Body of pancreas (tissue), 4 donors: ENCODE results near the gene PCNX1. TPM values are rescaled to one million over a fixed set of nuclear protein-coding genes. Genes with fewer than 3 reads are reported as not detected.

Experiments
- ATAC-seq: fragments of 150-250 bp; one replicate; pipeline ENCODE4 v1.9.1; 2016
- DNase-seq, 4 donors: peaks; one replicate each; pipeline ENCODE4 v3.0.0-alpha.2; 2019
- H3K27ac ChIP-seq, 4 donors: fragments of 200-600 bp; sonication (generic); 1 replicate in 3 of 4; 2 replicates in 1 of 4; pipeline versions ENCODE4 v1.5.1 to v1.6.1; 2016 to 2019; ENCODE audit warnings: mild to moderate bottlenecking in 1 of 4, mixed read lengths in 1 of 4, moderate library complexity in 1 of 4
- H3K27me3 ChIP-seq, 2 donors: fragments of 200-600 bp; sonication (generic); one replicate each; pipeline ENCODE4 v1.6.0; 2016; ENCODE audit warnings: mild to moderate bottlenecking in 1 of 2
- H3K36me3 ChIP-seq, 2 donors: fragments of 200-600 bp; sonication (generic); replicated peaks in 1 of 2; 2 replicates each; pipeline ENCODE4 v1.5.1; 2016; ENCODE audit warnings: low read depth in 2 of 2; ENCODE audit not compliant: insufficient read depth in 1 of 2
- H3K4me1 ChIP-seq: fragments of 200-600 bp; sonication (generic); one replicate; pipeline ENCODE4 v1.6.0; 2016
- H3K4me3 ChIP-seq, 2 donors: fragments of 200-600 bp; sonication (generic); 1 replicate in 1 of 2; 2 replicates in 1 of 2; pipeline ENCODE4 v1.5.1; 2016 to 2019
- H3K9me3 ChIP-seq, 3 donors: fragments of 200-600 bp; sonication (generic); 1 replicate in 2 of 3; 2 replicates in 1 of 3; pipeline ENCODE4 v1.5.1; 2016
- POLR2A ChIP-seq, 3 donors: fragments of 450-650 bp; IDR thresholded peaks; one replicate each; pipeline ENCODE4 v1.6.1; 2016; ENCODE audit warnings: antibody characterized with exemption in 3 of 3, mild to moderate bottlenecking in 2 of 3
- WGBS, 2 donors: methylation state at CpG; one replicate each; pipeline ENCODE4 v1.1.5; 2017; 5-methylcytosine and 5-hydroxymethylcytosine counted together
- intact Hi-C: fragments of 100-400 bp; cut with DNase I; formaldehyde crosslinking; loops from one replicate; pipeline ENCODE4 v1.15.1; 2023
- total RNA-seq, 2 donors: library from RNA; depleted of rRNA; stranded (reverse); fragments of >200 nt; gene quantifications; one replicate each; pipeline ENCODE4 v1.1.0, GENCODE V29; 2016
- TF ChIP-seq, protein P1 (sequence below), 7 experiments: fragments of 450-650 bp in 4 of 7; fragments of 200-600 bp in 3 of 7; sonication (generic) in 3 of 7; IDR thresholded peaks; one replicate each; pipeline ENCODE4 v1.5.1; 2016 to 2019; ENCODE audit warnings: antibody characterized with exemption in 7 of 7

Gene PCNX1
- total RNA-seq, 2 donors from 2014 or later: 25.4 to 94.3 TPM

DNA sequence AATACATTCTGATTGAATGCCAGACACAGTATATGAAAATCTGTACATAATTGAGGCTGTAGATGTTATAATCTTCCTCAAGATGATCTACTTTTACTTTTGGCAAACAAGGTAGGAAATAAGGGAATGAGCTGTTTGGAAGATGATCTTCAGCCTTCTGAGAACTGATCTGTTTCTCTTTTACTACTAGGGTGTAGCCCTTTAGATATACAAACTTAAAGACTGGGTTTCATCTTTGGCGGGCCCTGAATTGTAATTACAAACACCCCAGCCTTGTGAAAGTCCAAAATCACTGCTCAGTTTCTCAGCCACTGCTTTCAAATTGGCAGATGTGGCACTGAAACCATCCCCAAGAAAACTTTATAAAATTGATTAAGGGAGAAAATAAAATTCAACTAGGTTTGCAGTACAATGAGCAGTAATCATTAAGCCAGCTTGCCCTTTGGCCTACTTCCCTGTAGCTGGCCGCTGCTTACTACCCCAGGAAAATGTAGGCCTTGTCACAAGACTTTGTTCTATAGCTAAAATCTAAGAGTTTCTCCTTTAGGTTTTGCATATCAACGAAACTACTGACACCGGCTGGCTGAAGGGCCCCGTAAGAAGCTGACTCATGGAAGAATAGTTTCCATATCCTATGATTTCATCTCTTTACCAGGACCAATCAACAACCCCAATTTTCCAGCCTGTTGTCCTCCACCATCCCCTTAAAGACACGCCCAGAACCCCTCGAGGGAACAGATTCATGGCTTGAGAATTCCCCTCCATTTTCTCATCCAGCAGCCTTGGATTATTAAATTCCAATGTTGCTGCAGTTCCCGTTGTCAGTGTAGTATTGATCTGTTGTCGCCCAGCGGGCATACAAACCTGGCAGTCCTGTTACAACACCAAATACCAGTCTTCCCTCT, 210.8 kb downstream of the PCNX1 start:
- Histone ChIP-seq H3K4me1 (peaks cover 17% of the 10 kb centered on the region), H3K36me3 (no peaks in the 10 kb centered on the region), H3K27me3 (no peaks in the 10 kb centered on the region), H3K27ac (peak overlapping the region; percentile 58 to 69 (median 66)), H3K4me3 (no peak overlapping the region), H3K9me3 (no peaks in the 10 kb centered on the region)
- ATAC-seq: peak; percentile 74
- DNase-seq: peak in 3 of 4 donors; percentile 25 to 46 (median 25)
- intact Hi-C loops: no loop called here
- TF ChIP-seq, protein P1, sequence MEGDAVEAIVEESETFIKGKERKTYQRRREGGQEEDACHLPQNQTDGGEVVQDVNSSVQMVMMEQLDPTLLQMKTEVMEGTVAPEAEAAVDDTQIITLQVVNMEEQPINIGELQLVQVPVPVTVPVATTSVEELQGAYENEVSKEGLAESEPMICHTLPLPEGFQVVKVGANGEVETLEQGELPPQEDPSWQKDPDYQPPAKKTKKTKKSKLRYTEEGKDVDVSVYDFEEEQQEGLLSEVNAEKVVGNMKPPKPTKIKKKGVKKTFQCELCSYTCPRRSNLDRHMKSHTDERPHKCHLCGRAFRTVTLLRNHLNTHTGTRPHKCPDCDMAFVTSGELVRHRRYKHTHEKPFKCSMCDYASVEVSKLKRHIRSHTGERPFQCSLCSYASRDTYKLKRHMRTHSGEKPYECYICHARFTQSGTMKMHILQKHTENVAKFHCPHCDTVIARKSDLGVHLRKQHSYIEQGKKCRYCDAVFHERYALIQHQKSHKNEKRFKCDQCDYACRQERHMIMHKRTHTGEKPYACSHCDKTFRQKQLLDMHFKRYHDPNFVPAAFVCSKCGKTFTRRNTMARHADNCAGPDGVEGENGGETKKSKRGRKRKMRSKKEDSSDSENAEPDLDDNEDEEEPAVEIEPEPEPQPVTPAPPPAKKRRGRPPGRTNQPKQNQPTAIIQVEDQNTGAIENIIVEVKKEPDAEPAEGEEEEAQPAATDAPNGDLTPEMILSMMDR (IDR thresholded peaks at IDR 0.05): no peak
- TF ChIP-seq POLR2A (IDR thresholded peaks at IDR 0.05): no peak
- WGBS, 2 donors: 46 to 59% methylated on average over 10 of the region's 10 CpGs

DNA sequence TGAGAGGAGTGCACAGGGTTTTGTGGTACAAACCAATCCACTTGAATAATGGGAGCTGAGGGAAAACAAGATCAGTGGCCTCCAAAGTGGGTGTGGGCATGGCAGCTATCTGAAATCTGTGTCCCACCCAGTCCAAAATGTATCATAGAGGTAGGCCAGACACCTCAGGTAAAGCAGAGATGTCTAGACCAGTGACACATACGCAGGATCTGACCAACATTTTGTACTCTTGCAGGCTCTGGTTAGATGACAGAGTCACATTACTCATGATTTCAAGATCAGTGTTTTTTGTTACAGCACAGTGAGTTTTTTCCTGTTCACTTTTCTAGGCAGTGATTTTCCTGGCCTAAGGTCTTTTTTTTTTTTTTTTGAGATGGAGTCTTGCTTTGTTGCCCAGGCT, 211.8 kb downstream of the PCNX1 start:
- Histone ChIP-seq H3K4me1 (peaks cover 17% of the 10 kb centered on the region), H3K27me3 (no peaks in the 10 kb centered on the region), H3K36me3 (no peaks in the 10 kb centered on the region), H3K27ac (peak overlapping the region; percentile 58 to 69 (median 66)), H3K4me3 (no peak overlapping the region), H3K9me3 (no peaks in the 10 kb centered on the region)
- intact Hi-C loops: no loop called here
- DNase-seq (no peak), ATAC-seq (no peak)
- 92 to 100% methylated on average over 1 of the region's 1 CpG for WGBS, 2 donors
- no peak for TF ChIP-seq POLR2A (IDR thresholded peaks at IDR 0.05)
- TF ChIP-seq, protein P1 (IDR thresholded peaks at IDR 0.05): no peak

DNA sequence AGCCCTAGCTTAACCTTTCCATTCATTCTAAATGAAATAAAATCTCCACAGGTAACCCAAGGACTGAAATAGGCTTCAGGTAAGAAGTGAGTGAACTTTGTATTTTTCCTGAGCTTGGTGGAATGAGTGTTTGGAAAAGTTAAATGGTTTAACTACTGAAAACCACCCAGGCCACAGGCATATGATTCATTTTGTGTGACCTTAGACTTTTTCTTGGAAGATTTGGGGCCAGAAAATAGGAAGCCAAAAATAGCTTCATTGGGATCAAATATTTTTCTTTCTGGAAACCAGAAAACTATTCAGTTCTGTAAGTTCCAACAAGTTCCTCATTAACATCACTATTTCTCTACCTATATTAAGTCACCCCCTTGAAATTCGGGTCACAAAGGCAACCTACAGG, 212.6 kb downstream of the PCNX1 start:
- Histone ChIP-seq H3K4me1 (peaks cover 17% of the 10 kb centered on the region), H3K27ac (no peak overlapping the region)
- intact Hi-C loops: no loop called here

DNA sequence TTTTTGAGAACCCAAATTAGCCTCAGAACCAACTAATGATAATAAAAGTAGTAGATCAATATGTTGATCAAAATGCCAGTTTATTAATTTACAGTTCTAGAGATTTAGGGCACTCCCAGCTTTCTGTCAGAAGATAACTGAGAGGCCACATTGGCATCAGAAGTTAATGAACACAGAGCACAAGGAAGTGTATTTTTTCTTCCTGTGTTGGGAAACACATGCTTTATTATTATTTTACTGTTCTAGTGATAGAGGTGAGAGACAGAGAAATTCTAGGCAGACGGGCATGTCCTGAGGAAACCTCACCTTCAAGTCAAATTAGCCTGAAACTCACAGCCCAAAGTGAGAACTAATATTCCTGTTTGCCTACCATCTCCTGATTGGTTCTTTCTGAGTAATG, 213.7 kb downstream of the PCNX1 start:
- intact Hi-C loops: no loop called here
- 46 to 72% methylated on average over 1 of the region's 1 CpG for WGBS, 2 donors
- ATAC-seq (no peak), DNase-seq (no peak)
- H3K36me3 ChIP-seq: no peaks in the 10 kb centered on the region
- peaks cover 17% of the 10 kb centered on the region for H3K4me1 ChIP-seq
- no peaks in the 10 kb centered on the region for H3K9me3 ChIP-seq
- no peak overlapping the region for H3K4me3 ChIP-seq
- no peak for TF ChIP-seq POLR2A (IDR thresholded peaks at IDR 0.05)
- TF ChIP-seq, protein P1 (IDR thresholded peaks at IDR 0.05): no peak
- H3K27me3 ChIP-seq: no peaks in the 10 kb centered on the region
- H3K27ac ChIP-seq: peak overlapping the region in 1 of 4 donors; percentile 30

More for the DNA sequence above, 212.6 kb downstream of the PCNX1 start:
- no peak overlapping the region for H3K4me3 ChIP-seq
- DNase-seq (no peak), ATAC-seq (no peak)
- WGBS, 2 donors: 89 to 96% methylated on average over 1 of the region's 1 CpG
- no peaks in the 10 kb centered on the region for H3K9me3 ChIP-seq
- H3K27me3 ChIP-seq: no peaks in the 10 kb centered on the region
- TF ChIP-seq, protein P1 (IDR thresholded peaks at IDR 0.05): no peak
- no peak for TF ChIP-seq POLR2A (IDR thresholded peaks at IDR 0.05)
- H3K36me3 ChIP-seq: no peaks in the 10 kb centered on the region
